ENCODE measurements around the gene ALPG. TPM values are rescaled to one million over a fixed set of nuclear protein-coding genes. Genes with fewer than 3 reads are reported as not detected.
"Not testable (repeated sequence)": the region's sequence is repeated elsewhere in the genome, so short reads cannot be mapped to it uniquely, and the experiment has no call there.

Gene ALPG
- total RNA-seq, 1 donor from 2014 or later: not detected

- DNase-seq (ENCODE audit: low spot score): peak; percentile 69
These were observed 33.8 kb downstream of the ALPG start for GRCh38 chr2:232440220-232441018.

- DNase-seq (ENCODE audit: low spot score): no peak
These were observed 34.6 kb downstream of the ALPG start for GRCh38 chr2:232441147-232441651.

- DNase-seq (ENCODE audit: low spot score): not testable (repeated sequence)
These were observed 35.3 kb downstream of the ALPG start for GRCh38 chr2:232441922-232442321.

- not testable (repeated sequence) for DNase-seq (ENCODE audit: low spot score)
These were observed 35.8 kb downstream of the ALPG start for GRCh38 chr2:232442431-232442830.

GRCh38 chr2:232443047-232443446 is 36.4 kb downstream of the ALPG start:
- DNase-seq (ENCODE audit: low spot score): not testable (repeated sequence)

GRCh38 chr2:232443669-232444408 is 37.2 kb downstream of the ALPG start:
- DNase-seq (ENCODE audit: low spot score): not testable (repeated sequence)

GRCh38 chr2:232444409-232445148 is 37.9 kb downstream of the ALPG start:
- no peak for DNase-seq (ENCODE audit: low spot score)

GRCh38 chr2:232445149-232445885 is 38.7 kb downstream of the ALPG start:
- not testable (repeated sequence) for DNase-seq (ENCODE audit: low spot score)

- not testable (repeated sequence) for DNase-seq (ENCODE audit: low spot score)
These were observed 39.7 kb downstream of the ALPG start for GRCh38 chr2:232446266-232446777.

GRCh38 chr2:232447091-232447620 is 40.5 kb downstream of the ALPG start:
- DNase-seq (ENCODE audit: low spot score): no peak

GRCh38 chr2:232447638-232448303 is 41.1 kb downstream of the ALPG start:
- DNase-seq (ENCODE audit: low spot score): no peak

GRCh38 chr2:232448304-232448690 is 41.7 kb downstream of the ALPG start:
- no peak for DNase-seq (ENCODE audit: low spot score)

- DNase-seq (ENCODE audit: low spot score): no peak
These were observed 43.3 kb downstream of the ALPG start for GRCh38 chr2:232449964-232450363.

- not testable (repeated sequence) for DNase-seq (ENCODE audit: low spot score)
These were observed 45.0 kb downstream of the ALPG start for GRCh38 chr2:232451645-232452044.

- no peak for DNase-seq (ENCODE audit: low spot score)
These were observed 48.0 kb downstream of the ALPG start for GRCh38 chr2:232454630-232455029.

GRCh38 chr2:232455426-232456255 is 49.0 kb downstream of the ALPG start, which contains the start of gene ALPI:
Gene ALPI (plus strand): TSS chr2:232456153. CDS start chr2:232456200, 47 bp downstream.
- DNase-seq (ENCODE audit: low spot score): no peak

- no peak for DNase-seq (ENCODE audit: low spot score)
These were observed 49.9 kb downstream of the ALPG start for GRCh38 chr2:232456296-232457120.

All from umbilical cord (tissue), 2 donors.